GM12864 (cell line): ENCODE measurements around the gene F7.

ENCODE experiments used
- DNase-seq: peaks from one replicate; pipeline ENCODE4 v3.0.0-alpha.2; 2011; ENCODE audit warnings: low read depth
- H3K4me3 ChIP-seq: 2 replicates; pipeline ENCODE4 v1.5.1; 2011; ENCODE audit warnings: mild to moderate bottlenecking, low read depth, low read length, control low read depth
- CTCF ChIP-seq: IDR thresholded peaks from 2 replicates; pipeline ENCODE4 v1.5.1; 2011; ENCODE audit warnings: low read depth, mild to moderate bottlenecking, moderate library complexity, low read length, control low read depth, inconsistent platforms; ENCODE audit errors: missing control alignments

F7 gene

DNA sequence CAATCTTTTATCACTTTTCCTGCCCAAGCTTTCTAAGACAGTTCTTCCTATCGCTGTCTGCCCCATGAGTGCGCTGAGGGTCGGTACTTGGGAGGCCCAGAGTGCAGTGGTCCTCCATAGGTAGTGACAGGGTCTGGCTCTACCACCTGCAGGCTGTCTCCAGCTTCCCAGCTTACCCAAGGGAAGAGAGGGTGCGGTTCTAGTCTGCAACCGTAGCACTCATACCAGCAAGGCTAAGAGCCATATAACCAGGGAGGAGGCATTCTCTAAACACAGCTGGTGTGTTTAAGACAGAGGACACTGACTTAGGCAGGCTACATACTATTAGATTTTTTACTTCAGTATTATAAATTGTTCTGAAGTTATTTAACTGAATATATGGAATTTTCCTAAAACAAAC is 61.1 kb downstream of the F7 start:
- no peak overlapping the region for H3K4me3 ChIP-seq
- no peak for DNase-seq
- no peak for TF ChIP-seq CTCF

DNA sequence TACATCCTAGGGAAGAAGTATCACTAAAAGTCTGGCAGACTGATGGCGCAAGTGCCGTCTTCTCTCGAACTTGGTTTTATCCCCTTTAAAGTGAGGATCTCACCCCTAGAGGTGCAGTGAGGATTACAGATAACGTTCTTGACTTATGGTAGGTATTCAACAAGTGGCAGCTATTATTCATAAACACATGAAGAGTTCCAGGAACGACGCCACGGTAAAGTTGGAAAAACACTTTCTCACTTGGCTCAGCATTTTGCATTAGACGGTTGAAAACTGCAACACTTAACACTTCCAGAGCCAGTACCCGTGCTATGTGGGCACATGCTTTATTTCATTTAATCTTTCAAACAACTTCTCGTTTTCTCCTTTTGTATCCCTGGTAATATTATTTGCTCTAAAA is 61.6 kb downstream of the F7 start:
- no peak overlapping the region for H3K4me3 ChIP-seq
- no peak for DNase-seq
- TF ChIP-seq CTCF = no peak

GRCh38 chr13:113167575-113167974 is 62.0 kb downstream of the F7 start:
- no peak for TF ChIP-seq CTCF
- DNase-seq = no peak
- no peak overlapping the region for H3K4me3 ChIP-seq

GRCh38 chr13:113168211-113168610 is 62.6 kb downstream of the F7 start:
- TF ChIP-seq CTCF = no peak
- DNase-seq = no peak

DNA sequence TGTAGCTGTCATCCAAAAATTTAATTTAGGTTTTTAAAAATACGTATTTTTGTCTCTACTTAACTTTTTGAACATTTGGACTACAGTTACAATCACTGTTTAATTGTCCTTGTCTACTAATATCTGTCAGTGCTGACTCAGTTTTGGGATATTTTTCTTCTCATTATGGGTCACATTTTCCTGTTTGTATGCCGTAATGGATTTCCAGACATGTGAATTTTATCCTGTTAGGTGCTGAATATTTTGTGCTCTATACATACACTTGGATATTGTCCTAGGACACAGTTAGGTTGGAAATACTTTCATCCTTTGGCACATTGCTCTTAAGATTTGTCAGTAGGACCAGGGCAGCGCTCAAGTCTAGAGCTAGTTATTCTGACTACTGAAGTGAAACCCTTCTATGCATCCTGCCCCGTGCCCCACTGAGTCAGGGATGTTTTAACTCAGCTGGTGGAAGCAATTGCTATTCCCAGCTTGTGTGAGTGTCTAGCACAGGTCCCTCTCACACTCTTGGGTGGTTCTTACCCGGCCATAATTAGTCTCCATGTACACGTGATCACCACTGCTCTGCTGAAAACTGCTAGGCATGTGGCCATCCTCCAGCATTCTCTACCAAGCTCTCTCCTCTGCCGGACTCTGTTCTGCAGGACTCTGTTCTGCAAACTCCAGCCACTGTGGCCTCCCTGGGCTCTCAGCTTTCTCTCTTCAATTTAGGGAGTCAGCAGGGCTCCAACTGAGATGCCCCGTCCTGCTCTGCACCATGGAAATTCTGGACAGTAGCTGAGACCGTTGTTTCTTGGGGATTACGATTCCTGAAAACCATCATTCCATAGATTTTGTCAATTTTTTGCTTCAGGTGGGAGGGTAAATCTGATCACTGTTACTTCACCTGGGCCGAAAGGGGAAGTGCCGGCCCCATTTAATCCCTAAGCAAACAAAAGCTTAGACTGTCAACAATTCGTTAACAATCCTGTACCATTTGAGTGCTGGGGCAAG is 64.0 kb downstream of the F7 start:
- H3K4me3 ChIP-seq = no peak overlapping the region
- DNase-seq = no peak
- no peak for TF ChIP-seq CTCF

More at GRCh38 chr13:113168211-113168610, 62.6 kb downstream of the F7 start:
- no peak overlapping the region for H3K4me3 ChIP-seq
